ENCODE data around the gene SDHC. TPM values are rescaled to one million over a fixed set of nuclear protein-coding genes. Genes with fewer than 3 reads are reported as not detected.

Gene SDHC
- total and polyA plus RNA-seq, 4 donors: 52.5 to 204 (median 130) TPM

DNA sequence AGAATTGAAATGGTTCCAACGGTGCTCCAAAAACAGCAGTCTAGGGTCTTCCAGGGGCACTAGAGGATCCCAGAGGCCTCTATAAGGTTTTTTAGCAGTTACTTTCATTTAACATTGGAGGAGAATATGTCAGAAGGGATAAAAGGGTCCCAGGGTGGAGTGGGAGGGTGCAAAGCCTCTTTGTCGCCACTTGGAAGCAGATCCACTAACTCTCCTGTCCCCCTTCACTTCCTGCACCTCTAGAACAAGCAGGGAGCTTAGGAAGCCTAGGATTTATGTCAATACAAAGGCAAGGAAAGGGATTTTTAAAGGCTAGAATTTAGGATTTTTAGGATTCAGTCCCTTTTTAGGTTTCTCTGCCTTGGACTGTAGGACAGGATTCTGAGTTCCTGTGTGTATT lies 47.3 kb upstream of the SDHC start:
- peaks cover 0 to 2% (median 0%) of the 10 kb centered on the region in 3 donors for H3K27me3 ChIP-seq (ENCODE audit: control insufficient read depth in 3 of 3, insufficient read depth in 3 of 3, low read length in 2 of 3)
- H3K27ac ChIP-seq (ENCODE audit: low read depth in 1 of 2, low read length in 1 of 2): no peak overlapping the region
- ATAC-seq (ENCODE audit: insufficient read depth, low FRiP score) (no peak), DNase-seq (peak in 1 of 3 donors; percentile 20)
- 74 to 78% methylated on average over 2 of the region's 2 CpGs for WGBS, 2 donors
- H3K9me3 ChIP-seq (ENCODE audit: control insufficient read depth in 4 of 4, insufficient read depth in 3 of 4, low read length in 3 of 4): no peaks in the 10 kb centered on the region
- TF ChIP-seq, protein P1, sequence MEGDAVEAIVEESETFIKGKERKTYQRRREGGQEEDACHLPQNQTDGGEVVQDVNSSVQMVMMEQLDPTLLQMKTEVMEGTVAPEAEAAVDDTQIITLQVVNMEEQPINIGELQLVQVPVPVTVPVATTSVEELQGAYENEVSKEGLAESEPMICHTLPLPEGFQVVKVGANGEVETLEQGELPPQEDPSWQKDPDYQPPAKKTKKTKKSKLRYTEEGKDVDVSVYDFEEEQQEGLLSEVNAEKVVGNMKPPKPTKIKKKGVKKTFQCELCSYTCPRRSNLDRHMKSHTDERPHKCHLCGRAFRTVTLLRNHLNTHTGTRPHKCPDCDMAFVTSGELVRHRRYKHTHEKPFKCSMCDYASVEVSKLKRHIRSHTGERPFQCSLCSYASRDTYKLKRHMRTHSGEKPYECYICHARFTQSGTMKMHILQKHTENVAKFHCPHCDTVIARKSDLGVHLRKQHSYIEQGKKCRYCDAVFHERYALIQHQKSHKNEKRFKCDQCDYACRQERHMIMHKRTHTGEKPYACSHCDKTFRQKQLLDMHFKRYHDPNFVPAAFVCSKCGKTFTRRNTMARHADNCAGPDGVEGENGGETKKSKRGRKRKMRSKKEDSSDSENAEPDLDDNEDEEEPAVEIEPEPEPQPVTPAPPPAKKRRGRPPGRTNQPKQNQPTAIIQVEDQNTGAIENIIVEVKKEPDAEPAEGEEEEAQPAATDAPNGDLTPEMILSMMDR (IDR thresholded peaks at IDR 0.05; ENCODE audit: control extremely low read depth, extremely low read depth): no peak
- H3K4me1 ChIP-seq (ENCODE audit: control insufficient read depth in 5 of 5, insufficient read depth in 5 of 5, low read length in 5 of 5): peaks cover 0 to 3% (median 0%) of the 10 kb centered on the region in 5 donors
- no peak overlapping the region for H3K4me3 ChIP-seq
- H3K9ac ChIP-seq (ENCODE audit: insufficient read depth in 1 of 2, low read length in 2 of 2): no peak overlapping the region
- no peaks in the 10 kb centered on the region for H3K36me3 ChIP-seq (ENCODE audit: control insufficient read depth in 4 of 4, insufficient read depth in 4 of 4, low read length in 4 of 4)

DNA sequence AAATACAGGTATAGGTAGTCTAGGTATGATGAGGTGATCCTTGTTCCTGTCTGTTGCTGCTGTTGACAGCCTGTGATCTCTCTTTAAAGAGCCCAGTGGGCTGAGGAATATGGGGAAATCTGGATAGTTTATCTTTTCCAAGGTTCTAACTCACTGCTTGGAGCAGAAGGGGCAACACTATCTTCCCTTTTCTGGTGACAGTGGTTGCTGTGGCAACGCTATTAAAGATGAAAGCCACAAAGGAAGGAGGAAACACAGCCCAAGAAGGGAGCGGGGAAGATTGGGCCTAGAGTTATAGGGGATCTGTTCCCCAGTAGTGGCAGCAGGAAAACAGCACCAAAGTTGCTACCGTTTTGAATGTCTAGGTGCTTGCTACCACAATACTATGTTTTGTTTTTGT lies 46.9 kb upstream of the SDHC start:
- no peak overlapping the region for H3K9ac ChIP-seq (ENCODE audit: insufficient read depth in 1 of 2, low read length in 2 of 2)
- H3K9me3 ChIP-seq (ENCODE audit: control insufficient read depth in 4 of 4, insufficient read depth in 3 of 4, low read length in 3 of 4): no peaks in the 10 kb centered on the region
- DNase-seq (no peak), ATAC-seq (ENCODE audit: insufficient read depth, low FRiP score) (no peak)
- no peak overlapping the region for H3K4me3 ChIP-seq
- WGBS, 2 donors: 23 to 56% methylated on average over 3 of the region's 3 CpGs
- no peak overlapping the region for H3K27ac ChIP-seq (ENCODE audit: low read depth in 1 of 2, low read length in 1 of 2)
- TF ChIP-seq, protein P1 (IDR thresholded peaks at IDR 0.05; ENCODE audit: control extremely low read depth, extremely low read depth): no peak
- H3K36me3 ChIP-seq (ENCODE audit: control insufficient read depth in 4 of 4, insufficient read depth in 4 of 4, low read length in 4 of 4): no peaks in the 10 kb centered on the region
- H3K27me3 ChIP-seq (ENCODE audit: control insufficient read depth in 3 of 3, insufficient read depth in 3 of 3, low read length in 2 of 3): no peaks in the 10 kb centered on the region
- H3K4me1 ChIP-seq (ENCODE audit: control insufficient read depth in 5 of 5, insufficient read depth in 5 of 5, low read length in 5 of 5): peaks cover 0 to 3% (median 0%) of the 10 kb centered on the region in 5 donors

DNA sequence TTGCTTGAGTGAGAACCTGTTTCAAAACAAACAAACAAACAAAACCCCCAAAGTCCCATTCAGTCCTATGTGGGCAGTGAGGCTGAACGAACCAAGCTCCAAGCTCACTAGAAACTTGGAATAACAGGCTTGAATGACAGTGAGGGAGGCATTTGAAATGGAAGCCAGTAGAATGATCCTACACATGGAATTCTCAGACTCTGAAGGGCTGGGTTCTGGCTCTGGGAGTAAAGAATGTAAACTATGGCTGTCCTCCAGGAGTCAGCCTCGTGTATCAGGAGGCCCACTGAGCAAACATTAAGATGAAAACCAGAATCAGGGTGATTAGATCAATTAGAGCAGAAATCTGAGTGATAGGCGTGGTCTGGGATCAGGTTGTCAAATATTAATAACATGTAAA lies 40.8 kb upstream of the SDHC start:
- Histone ChIP-seq H3K27me3 (ENCODE audit: control insufficient read depth in 3 of 3, insufficient read depth in 3 of 3, low read length in 2 of 3) (no peaks in the 10 kb centered on the region), H3K4me1 (ENCODE audit: control insufficient read depth in 5 of 5, insufficient read depth in 5 of 5, low read length in 5 of 5) (no peaks in the 10 kb centered on the region), H3K9me3 (ENCODE audit: control insufficient read depth in 4 of 4, insufficient read depth in 3 of 4, low read length in 3 of 4) (no peaks in the 10 kb centered on the region), H3K36me3 (ENCODE audit: control insufficient read depth in 4 of 4, insufficient read depth in 4 of 4, low read length in 4 of 4) (no peaks in the 10 kb centered on the region), H3K9ac (ENCODE audit: insufficient read depth in 1 of 2, low read length in 2 of 2) (no peak overlapping the region), H3K27ac (ENCODE audit: low read depth in 1 of 2, low read length in 1 of 2) (no peak overlapping the region), H3K4me3 (no peak overlapping the region)
- ATAC-seq (ENCODE audit: insufficient read depth, low FRiP score): no peak
- DNase-seq: no peak
- WGBS, 2 donors: 62 to 83% methylated on average over 3 of the region's 3 CpGs
- TF ChIP-seq, protein P1 (IDR thresholded peaks at IDR 0.05; ENCODE audit: control extremely low read depth, extremely low read depth): no peak

DNA sequence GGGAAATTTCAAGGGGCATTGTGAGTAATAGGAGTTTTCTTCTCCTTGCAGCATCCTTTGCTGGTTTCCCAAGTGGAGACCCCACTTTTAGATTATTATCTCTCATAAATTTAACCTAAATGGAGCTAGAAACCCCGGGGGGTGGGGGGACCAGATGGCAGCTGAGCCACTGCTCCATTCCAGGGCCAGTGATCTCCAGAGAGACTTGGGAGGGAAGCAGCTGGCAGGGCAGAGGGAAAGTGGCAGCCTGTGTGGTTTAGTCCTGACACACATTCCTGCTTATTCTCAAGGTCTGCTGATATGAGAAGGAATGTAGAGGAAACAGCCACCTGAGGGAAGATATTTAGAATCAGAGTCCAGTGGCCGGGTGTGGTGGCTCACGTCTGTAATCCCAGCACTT lies 39.3 kb upstream of the SDHC start:
- no peak for ATAC-seq (ENCODE audit: insufficient read depth, low FRiP score)
- H3K27me3 ChIP-seq (ENCODE audit: control insufficient read depth in 3 of 3, insufficient read depth in 3 of 3, low read length in 2 of 3): no peaks in the 10 kb centered on the region

More for the DNA sequence above, 39.3 kb upstream of the SDHC start:
- no peaks in the 10 kb centered on the region for H3K9me3 ChIP-seq (ENCODE audit: control insufficient read depth in 4 of 4, insufficient read depth in 3 of 4, low read length in 3 of 4)
- no peak for DNase-seq
- no peak overlapping the region for H3K9ac ChIP-seq (ENCODE audit: insufficient read depth in 1 of 2, low read length in 2 of 2)
- WGBS, 2 donors: 76 to 87% methylated on average over 3 of the region's 3 CpGs
- H3K4me1 ChIP-seq (ENCODE audit: control insufficient read depth in 5 of 5, insufficient read depth in 5 of 5, low read length in 5 of 5): no peaks in the 10 kb centered on the region
- TF ChIP-seq, protein P1 (IDR thresholded peaks at IDR 0.05; ENCODE audit: control extremely low read depth, extremely low read depth): no peak
- no peaks in the 10 kb centered on the region for H3K36me3 ChIP-seq (ENCODE audit: control insufficient read depth in 4 of 4, insufficient read depth in 4 of 4, low read length in 4 of 4)
- no peak overlapping the region for H3K27ac ChIP-seq (ENCODE audit: low read depth in 1 of 2, low read length in 1 of 2)
- H3K4me3 ChIP-seq: no peak overlapping the region

Measured in lung (tissue), 12 donors.